ENCODE data around the gene GZMB. TPM values are rescaled to one million over a fixed set of nuclear protein-coding genes. Genes with fewer than 3 reads are reported as not detected.

Gene GZMB
- total and polyA plus RNA-seq, 2 of the 8 experiments (the other 6 are each of a cell fraction or from before 2014, with no cell fraction given), result not detected

- H4K20me1 ChIP-seq (replicated peaks in 1 of 2; ENCODE audit: control insufficient read depth in 1 of 2, insufficient read depth in 2 of 2, low read length in 2 of 2), result no peaks in the 10 kb centered on the region
- no peaks in the 10 kb centered on the region for H3K79me1 ChIP-seq (ENCODE audit: low read depth, low read length)
- no peaks in the 10 kb centered on the region for H3K4me1 ChIP-seq (replicated peaks in 1 of 4; ENCODE audit: control insufficient read depth in 3 of 4, insufficient read depth in 4 of 4, low read length in 3 of 4)
- POLR2A ChIA-PET (ENCODE audit: partially characterized antibody), result interaction anchor here (0.7 kb wide), 1 partner anchor 17 kb away, joined by 4 read pairs; no protein-coding TSS in a partner anchor
- no peak for TF ChIP-seq SP4 (IDR thresholded peaks at IDR 0.05; ENCODE audit: low read length)
- no peak overlapping the region for H2BK5ac ChIP-seq (ENCODE audit: low read depth, low read length)
- H3K27me3 ChIP-seq (replicated peaks in 1 of 4; ENCODE audit: control insufficient read depth in 3 of 4, extremely low read depth in 1 of 4, insufficient read depth in 3 of 4, low read length in 3 of 4), result no peaks in the 10 kb centered on the region
- no peak for FAIRE-seq
- H3K18ac ChIP-seq (ENCODE audit: extremely low read depth, low read length), result no peak overlapping the region
- H2AFZ ChIP-seq (ENCODE audit: low read length), result no peak overlapping the region
- CTCF ChIA-PET (ENCODE audit: partially characterized antibody), result no interaction called here
- no peak overlapping the region for H2BK15ac ChIP-seq (ENCODE audit: low read length)
- no peak overlapping the region for H4K91ac ChIP-seq (replicated peaks; ENCODE audit: insufficient read length, low read length)
- no peak overlapping the region for H3K4ac ChIP-seq (replicated peaks; ENCODE audit: insufficient read length, low read depth, low read length)
- H2BK12ac ChIP-seq (ENCODE audit: low read depth, low read length), result no peak overlapping the region
- peaks cover 8 to 15% of the 10 kb centered on the region in 2 experiments; a peak in 2 of 4 replicates for H3K9me3 ChIP-seq (ENCODE audit: insufficient read depth in 2 of 2, low read depth in 1 of 2, low read length in 1 of 2)
- no peak overlapping the region for H3K27ac ChIP-seq (ENCODE audit: low read depth, low read length)
- no peak overlapping the region for H3K14ac ChIP-seq (ENCODE audit: insufficient read length)
- no peak for DNase-seq (ENCODE audit: low read depth in 1 of 2, low spot score in 2 of 2)
- no peak overlapping the region for H3K9ac ChIP-seq (replicated peaks in 1 of 4; ENCODE audit: extremely low read depth in 1 of 4, low read depth in 3 of 4, low read length in 3 of 4)
- no peaks in the 10 kb centered on the region for H3K79me2 ChIP-seq (ENCODE audit: control insufficient read depth in 1 of 2, insufficient read depth in 2 of 2, low read length in 2 of 2)
- H2AK5ac ChIP-seq (ENCODE audit: low read depth, low read length), result no peak overlapping the region
- no peaks in the 10 kb centered on the region for H3K23me2 ChIP-seq (ENCODE audit: low read depth, low read length)
- no peak overlapping the region for H3K23ac ChIP-seq (ENCODE audit: insufficient read length)
- H3K4me3 ChIP-seq (ENCODE audit: extremely low read depth in 1 of 4, insufficient read depth in 2 of 4, low read depth in 3 of 4, low read length in 4 of 4), result no peak overlapping the region
- H3K36me3 ChIP-seq (ENCODE audit: control insufficient read depth in 2 of 4, insufficient read depth in 4 of 4, low read length in 3 of 4), result no peaks in the 10 kb centered on the region
- H3K56ac ChIP-seq (replicated peaks; ENCODE audit: insufficient read length, low read depth, low read length), result no peak overlapping the region
- no peak overlapping the region for H3K4me2 ChIP-seq (ENCODE audit: insufficient read depth in 1 of 2, low read depth in 2 of 2, low read length in 2 of 2)
- no peak overlapping the region for H2BK120ac ChIP-seq (replicated peaks; ENCODE audit: low read depth, low read length)
- no peak overlapping the region for H4K5ac ChIP-seq (ENCODE audit: insufficient read length, low read depth, low read length)
- no peak overlapping the region for H2BK20ac ChIP-seq (ENCODE audit: low read length)
- H4K8ac ChIP-seq (ENCODE audit: extremely low read depth, insufficient read depth, low read length), result no peak overlapping the region
Measured at GRCh38 chr14:24612196-24612595, 21.8 kb downstream of the GZMB start.

Measured in H1 (cell line).